ENCODE results near the gene TNFRSF13B. TPM values are rescaled to one million over a fixed set of nuclear protein-coding genes. Genes with fewer than 3 reads are reported as not detected.

The TNFRSF13B gene
- total RNA-seq, 1 donor from 2014 or later: not detected

DNA sequence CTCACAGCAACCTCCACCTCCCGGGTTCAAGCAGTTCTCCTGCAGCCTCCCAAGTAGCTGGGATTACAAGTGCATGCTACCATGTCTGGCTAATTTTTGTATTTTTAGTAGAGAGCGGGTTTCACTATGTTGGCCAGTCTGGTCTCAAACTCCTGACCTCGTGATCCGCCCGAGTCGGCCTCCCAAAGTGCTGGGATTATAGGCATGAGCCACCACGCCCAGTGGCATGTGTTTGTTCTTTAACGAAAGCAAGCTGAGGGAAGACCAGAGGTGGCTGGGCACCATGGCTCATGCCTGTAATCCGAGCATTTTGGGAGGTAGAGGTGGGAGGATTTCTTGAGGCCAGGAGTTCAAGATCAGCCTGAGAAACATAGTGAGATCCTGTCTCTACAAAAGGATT is 18.1 kb downstream of the TNFRSF13B start:
- peak; percentile 48 for DNase-seq (ENCODE audit: extremely low spot score, unreplicated experiment)
- no peaks in the 10 kb centered on the region for H3K4me1 Mint-ChIP-seq (ENCODE audit: unreplicated experiment)
- peaks cover 17% of the 10 kb centered on the region for H3K9me3 Mint-ChIP-seq (ENCODE audit: unreplicated experiment)
- TF ChIP-seq, protein P1, sequence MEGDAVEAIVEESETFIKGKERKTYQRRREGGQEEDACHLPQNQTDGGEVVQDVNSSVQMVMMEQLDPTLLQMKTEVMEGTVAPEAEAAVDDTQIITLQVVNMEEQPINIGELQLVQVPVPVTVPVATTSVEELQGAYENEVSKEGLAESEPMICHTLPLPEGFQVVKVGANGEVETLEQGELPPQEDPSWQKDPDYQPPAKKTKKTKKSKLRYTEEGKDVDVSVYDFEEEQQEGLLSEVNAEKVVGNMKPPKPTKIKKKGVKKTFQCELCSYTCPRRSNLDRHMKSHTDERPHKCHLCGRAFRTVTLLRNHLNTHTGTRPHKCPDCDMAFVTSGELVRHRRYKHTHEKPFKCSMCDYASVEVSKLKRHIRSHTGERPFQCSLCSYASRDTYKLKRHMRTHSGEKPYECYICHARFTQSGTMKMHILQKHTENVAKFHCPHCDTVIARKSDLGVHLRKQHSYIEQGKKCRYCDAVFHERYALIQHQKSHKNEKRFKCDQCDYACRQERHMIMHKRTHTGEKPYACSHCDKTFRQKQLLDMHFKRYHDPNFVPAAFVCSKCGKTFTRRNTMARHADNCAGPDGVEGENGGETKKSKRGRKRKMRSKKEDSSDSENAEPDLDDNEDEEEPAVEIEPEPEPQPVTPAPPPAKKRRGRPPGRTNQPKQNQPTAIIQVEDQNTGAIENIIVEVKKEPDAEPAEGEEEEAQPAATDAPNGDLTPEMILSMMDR (IDR thresholded peaks at IDR 0.05): no peak
- H3K36me3 Mint-ChIP-seq (ENCODE audit: unreplicated experiment): no peaks in the 10 kb centered on the region
- no peak overlapping the region for H3K27ac Mint-ChIP-seq (ENCODE audit: unreplicated experiment)
- no peak overlapping the region for H3K4me3 Mint-ChIP-seq (ENCODE audit: unreplicated experiment)
- H3K27me3 Mint-ChIP-seq (ENCODE audit: unreplicated experiment): peaks cover 53% of the 10 kb centered on the region

DNA sequence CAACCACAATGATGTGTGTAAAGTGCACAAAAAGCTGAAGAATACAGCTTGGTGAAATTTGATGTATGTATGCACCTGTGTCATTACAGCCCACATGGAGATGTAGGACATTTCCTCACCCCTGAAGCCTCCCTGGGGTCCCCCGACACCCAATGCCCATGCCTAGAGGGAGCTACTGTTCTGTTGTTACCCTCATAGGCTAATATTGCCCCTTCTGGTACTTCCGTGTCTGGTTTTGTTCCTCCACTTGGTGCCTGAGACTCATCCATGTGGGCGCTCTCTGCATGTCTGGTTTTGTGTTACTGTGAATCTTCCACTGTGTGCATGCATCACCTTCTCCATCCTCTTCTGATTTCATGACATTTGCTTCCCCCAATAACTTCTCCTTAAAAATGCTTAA is 18.6 kb downstream of the TNFRSF13B start:
- Mint-ChIP-seq H3K4me3 (ENCODE audit: unreplicated experiment) (no peak overlapping the region), H3K9me3 (ENCODE audit: unreplicated experiment) (peaks cover 21% of the 10 kb centered on the region), H3K4me1 (ENCODE audit: unreplicated experiment) (no peaks in the 10 kb centered on the region), H3K27ac (ENCODE audit: unreplicated experiment) (no peak overlapping the region), H3K27me3 (ENCODE audit: unreplicated experiment) (peaks cover 52% of the 10 kb centered on the region), H3K36me3 (ENCODE audit: unreplicated experiment) (no peaks in the 10 kb centered on the region)
- TF ChIP-seq, protein P1 (IDR thresholded peaks at IDR 0.05): no peak
- peak; percentile 36 for DNase-seq (ENCODE audit: extremely low spot score, unreplicated experiment)

DNA sequence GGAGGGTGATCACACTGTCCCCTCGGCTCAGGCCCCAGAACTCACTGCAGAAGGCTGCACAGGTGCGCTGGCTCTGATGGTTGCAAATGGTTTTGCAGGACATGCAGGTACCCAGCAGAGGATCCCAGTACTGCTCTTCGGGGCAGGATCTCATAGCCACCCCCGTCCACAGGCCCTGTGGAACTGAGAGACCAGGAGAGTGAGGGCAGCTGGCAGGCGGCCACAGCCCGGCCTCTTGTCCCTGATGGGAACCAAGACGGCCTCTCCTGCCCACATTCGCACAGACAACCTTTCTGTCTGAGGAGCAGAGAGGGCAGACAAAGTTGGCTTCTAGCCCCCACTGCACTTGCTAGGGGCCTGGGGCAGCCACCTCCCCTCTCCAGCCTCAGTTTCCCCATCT is 19.5 kb downstream of the TNFRSF13B start:
- Mint-ChIP-seq H3K4me3 (ENCODE audit: unreplicated experiment) (no peak overlapping the region), H3K27me3 (ENCODE audit: unreplicated experiment) (peaks cover 46% of the 10 kb centered on the region)

DNA sequence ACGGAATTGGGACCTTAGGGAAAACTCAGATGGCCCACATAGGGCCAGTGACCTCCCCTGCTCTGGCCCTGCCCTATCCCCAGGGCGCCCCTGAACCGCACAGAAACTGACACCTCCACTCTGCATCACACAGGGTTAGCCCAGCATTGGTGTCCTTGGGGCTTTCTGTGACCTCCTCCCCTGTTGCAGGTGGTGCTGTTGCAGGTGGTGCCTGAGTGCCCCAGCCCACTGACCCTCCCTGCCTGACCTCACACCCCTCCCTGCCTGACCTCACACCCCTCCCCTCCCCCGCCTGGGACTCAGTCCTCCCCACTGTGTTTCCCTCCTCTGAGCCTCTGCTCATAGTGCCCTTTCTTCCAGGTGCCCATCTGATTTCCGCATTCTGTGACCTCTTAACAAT is 21.4 kb downstream of the TNFRSF13B start:
- H3K27me3 Mint-ChIP-seq (ENCODE audit: unreplicated experiment): peaks cover 29% of the 10 kb centered on the region
- DNase-seq (ENCODE audit: extremely low spot score, unreplicated experiment): peak; percentile 56
- H3K4me1 Mint-ChIP-seq (ENCODE audit: unreplicated experiment): peaks cover 3% of the 10 kb centered on the region
- H3K27ac Mint-ChIP-seq (ENCODE audit: unreplicated experiment): no peak overlapping the region
- H3K36me3 Mint-ChIP-seq (ENCODE audit: unreplicated experiment): no peaks in the 10 kb centered on the region
- no peak overlapping the region for H3K4me3 Mint-ChIP-seq (ENCODE audit: unreplicated experiment)
- TF ChIP-seq, protein P1 (IDR thresholded peaks at IDR 0.05): no peak
- peaks cover 13% of the 10 kb centered on the region for H3K9me3 Mint-ChIP-seq (ENCODE audit: unreplicated experiment)

More for the DNA sequence above, 19.5 kb downstream of the TNFRSF13B start:
- peak; percentile 72 for DNase-seq (ENCODE audit: extremely low spot score, unreplicated experiment)
- TF ChIP-seq, protein P1 (IDR thresholded peaks at IDR 0.05): no peak
- Mint-ChIP-seq H3K36me3 (ENCODE audit: unreplicated experiment) (no peaks in the 10 kb centered on the region), H3K4me1 (ENCODE audit: unreplicated experiment) (no peaks in the 10 kb centered on the region), H3K27ac (ENCODE audit: unreplicated experiment) (no peak overlapping the region), H3K9me3 (ENCODE audit: unreplicated experiment) (peaks cover 24% of the 10 kb centered on the region)

DNA sequence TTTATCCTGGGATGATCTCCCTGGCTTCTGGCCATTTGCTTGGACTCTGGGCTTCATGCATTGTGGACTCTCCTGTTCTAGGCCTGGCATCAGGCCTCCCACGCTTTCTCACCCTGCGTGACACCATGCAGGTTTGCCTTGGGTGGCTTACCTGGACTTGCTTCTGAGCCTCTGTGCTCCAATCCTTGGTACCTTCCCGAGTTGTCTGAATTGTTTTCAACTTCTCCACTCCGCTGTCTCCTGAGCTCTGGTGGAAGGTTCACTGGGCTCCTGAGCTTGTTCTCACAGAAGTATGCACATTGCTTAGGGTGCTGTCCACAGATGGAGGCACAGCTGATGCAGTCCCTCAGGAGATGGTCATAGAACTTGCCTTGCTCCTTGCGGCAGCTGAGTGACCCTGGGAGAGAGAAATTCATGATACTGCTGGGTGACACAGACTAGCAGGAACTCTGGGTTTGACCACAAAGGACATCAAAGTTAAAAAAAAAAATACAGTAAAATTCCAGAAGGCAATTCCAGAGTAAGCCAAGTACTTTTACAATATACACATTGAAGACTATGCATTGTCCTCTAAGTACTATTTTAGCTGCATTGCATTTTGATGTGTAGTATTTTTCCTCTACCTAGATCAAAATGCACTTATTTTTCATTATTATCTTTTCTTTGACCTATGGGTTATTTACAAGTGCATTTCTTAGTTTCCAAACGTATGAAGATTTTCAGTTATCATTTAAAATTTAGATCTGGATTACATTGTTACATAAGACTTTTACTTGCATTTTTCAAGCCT is 23.1 kb downstream of the TNFRSF13B start:
- Mint-ChIP-seq H3K9me3 (ENCODE audit: unreplicated experiment) (peaks cover 13% of the 10 kb centered on the region), H3K27ac (ENCODE audit: unreplicated experiment) (no peak overlapping the region), H3K27me3 (ENCODE audit: unreplicated experiment) (peaks cover 16% of the 10 kb centered on the region), H3K4me3 (ENCODE audit: unreplicated experiment) (no peak overlapping the region), H3K36me3 (ENCODE audit: unreplicated experiment) (no peaks in the 10 kb centered on the region), H3K4me1 (ENCODE audit: unreplicated experiment) (peaks cover 3% of the 10 kb centered on the region)
- DNase-seq (ENCODE audit: extremely low spot score, unreplicated experiment): peak; percentile 46
- TF ChIP-seq, protein P1 (IDR thresholded peaks at IDR 0.05): no peak
